ENCODE results near the gene REG1B.

DNA sequence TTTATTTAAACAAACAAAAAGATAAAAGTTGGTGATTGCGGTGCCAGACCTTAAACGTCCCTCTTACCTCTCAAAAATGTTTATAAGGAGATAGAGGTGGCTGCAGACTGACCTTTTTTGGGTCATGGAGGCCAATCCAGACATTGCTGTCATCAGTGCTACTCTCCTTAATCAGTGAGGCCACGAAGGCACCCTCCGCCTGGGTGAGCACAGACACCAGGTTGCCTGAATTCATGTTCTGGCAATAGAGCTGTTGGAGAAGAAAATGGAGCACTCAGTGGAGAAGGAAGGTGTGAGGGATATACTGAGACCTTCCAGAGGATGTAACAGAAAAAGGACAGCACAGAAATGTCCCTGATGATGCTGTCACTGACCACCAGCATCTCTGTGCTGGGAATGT lies 1.5 kb downstream of the REG1B start:
- TF ChIP-seq TARDBP (IDR thresholded peaks at IDR 0.05) (no peak), L3MBTL2 (conservative IDR thresholded peaks at IDR 0.05) (no peak), ELF4 (IDR thresholded peaks at IDR 0.05) (no peak), SP1 (IDR thresholded peaks at IDR 0.05) (no peak), HDGF (IDR thresholded peaks at IDR 0.05; ENCODE audit: borderline replicate concordance) (no peak)

Data from HEK293T (cell line).